NCI-H2196 treated with DMSO at 0.1 percent for 48 hours (cell line): Measurements from ENCODE around the gene LARGE1.

Source experiments
- DNase-seq: peaks from one replicate; lab custom pipeline; 2025; ENCODE audit not compliant: unreplicated experiment; lab: John Stamatoyannopoulos, UW

Gene LARGE1

GRCh38 chr22:33451866-33452469, 468.3 kb downstream of the LARGE1 start:
- no peak for DNase-seq

GRCh38 chr22:33450756-33451155, 469.5 kb downstream of the LARGE1 start:
- no peak for DNase-seq

- DNase-seq = no peak
These were observed 472.5 kb downstream of the LARGE1 start for GRCh38 chr22:33447733-33448132.

DNA sequence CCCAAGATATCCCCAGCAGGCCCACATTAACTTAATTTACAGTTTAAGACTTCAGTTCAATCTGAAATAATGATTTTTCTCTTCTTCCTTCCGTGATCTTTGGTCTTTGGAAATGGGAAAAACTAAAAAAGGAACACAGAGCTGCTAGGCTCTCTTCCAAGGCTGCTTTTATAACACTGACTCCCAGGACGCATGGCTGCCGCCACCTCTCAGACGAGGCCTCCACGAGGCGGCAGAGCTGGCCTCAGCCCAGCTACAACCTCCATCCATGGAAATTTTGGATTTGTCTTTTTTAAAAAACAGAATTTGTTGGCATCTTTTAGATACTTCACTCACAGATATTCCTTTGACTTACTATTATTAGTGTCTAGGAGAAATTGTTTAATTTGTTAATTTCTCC, 476.6 kb downstream of the LARGE1 start:
- DNase-seq = no peak

DNA sequence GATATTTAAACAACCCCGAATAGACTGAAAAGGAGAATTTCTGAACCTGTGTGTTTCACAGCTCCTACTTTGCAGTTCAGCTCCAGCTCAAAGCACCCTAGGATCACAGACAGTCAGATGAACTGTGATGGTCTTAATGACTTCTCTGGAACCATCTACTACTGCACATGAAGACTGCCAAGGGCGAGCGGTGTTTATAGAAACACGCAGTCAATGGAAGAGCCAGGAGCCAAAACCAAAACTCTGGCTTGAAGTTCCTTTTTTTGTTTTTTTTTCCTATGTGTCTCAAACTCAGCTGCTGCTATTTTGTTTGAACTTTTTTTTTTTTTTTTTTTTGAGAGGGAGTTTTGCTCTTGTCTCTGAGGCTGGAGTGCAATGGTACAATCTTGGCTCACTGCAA, 479.5 kb downstream of the LARGE1 start:
- DNase-seq = no peak

DNA sequence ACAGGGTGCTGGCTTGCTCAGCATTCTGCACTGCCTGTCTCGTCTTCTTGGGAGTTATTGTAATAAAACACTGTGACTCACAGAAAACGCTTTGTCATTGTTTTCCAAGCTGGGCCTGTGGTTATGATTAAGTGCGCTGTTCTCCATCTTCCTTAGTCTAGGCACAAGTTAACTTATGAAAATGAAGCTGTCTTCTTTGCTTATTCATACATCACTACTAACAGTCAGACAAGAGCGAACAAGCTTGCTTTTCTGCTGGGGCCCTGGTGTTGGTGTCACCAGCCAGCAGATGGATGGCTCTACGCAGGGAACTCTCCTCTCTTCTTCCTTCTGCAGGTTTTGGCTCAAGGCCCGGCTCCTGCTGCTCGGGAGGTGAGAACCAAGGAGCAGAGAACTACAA, 482.0 kb downstream of the LARGE1 start:
- DNase-seq = no peak

GRCh38 chr22:33431300-33431699, 489.0 kb downstream of the LARGE1 start:
- DNase-seq = no peak

DNA sequence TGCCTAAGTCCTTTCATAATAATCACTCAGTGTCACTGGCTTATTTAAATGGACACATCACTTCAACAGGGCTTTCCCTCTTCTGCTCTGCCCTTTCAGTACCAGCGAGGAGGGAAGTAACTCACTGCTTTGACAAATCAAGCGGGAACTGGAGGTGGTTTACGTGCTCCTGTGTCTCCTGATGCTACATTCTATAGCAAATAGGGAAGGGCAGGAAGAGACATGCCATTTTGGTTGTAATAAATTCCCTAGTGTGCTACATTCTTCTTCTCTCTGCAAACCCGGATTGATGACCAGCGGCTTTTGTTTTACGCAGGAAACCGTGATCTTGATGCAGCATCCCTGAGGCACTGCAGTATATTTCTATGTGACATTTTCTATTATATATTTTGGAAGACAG, 491.0 kb downstream of the LARGE1 start:
- DNase-seq = no peak

DNA sequence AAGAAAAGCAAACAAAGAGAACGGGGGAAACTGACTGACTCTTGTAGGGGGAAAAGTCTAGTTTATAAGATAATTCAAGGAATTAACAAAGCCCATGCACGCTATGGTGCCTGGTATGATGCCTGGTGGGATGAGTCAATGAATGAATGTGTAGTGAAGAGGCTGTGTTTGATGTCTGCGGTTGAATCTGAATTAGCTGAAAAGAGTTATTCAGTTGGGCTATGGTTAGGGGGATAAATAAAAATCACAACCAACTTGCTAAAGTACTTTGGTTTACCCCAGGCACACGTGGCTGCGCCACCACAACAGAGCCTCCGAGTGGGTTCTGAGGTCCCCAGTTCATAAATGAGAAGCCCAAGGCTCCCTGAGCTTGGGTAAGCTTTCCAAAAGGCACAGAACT, 492.8 kb downstream of the LARGE1 start:
- DNase-seq = no peak

DNA sequence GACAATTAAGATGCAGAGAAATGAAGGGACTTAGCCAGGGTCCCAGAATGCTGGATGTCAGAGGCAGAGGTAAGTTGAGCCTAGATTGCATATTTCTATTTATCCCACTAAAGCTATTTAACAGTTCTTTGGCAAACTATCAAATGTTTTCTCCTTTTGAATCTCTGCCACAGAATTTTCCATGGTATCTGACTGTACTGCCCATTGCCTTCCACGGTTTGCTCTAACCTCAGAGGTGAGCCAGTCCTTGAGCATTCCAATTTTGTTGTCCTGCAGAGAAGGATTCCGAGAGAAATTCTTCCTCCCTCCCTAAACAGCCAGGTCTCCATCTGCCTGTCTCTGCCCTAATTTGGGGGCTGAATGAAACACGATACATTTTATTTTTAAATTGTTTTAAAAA, 493.8 kb downstream of the LARGE1 start:
- DNase-seq = no peak

GRCh38 chr22:33421859-33422258, 498.4 kb downstream of the LARGE1 start:
- no peak for DNase-seq

DNA sequence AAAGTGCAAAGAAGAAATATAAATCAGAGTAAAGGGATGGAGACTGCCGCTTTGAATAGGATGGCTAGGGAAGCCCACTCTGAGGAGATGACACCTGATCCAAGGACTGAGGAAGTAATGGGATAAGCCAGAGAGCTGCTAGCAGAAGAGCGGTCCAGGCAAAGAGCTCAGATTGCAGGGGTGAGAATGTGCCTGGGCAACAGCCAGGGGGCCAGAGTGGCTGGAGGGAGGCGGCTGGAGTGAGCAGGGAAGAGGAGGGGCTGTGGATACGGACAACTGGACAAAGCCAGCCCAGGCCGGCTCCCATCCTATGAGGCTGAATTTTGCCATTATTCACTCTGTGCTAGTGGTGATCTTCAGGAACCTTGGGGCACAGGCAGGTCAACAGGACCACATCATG, 501.8 kb downstream of the LARGE1 start:
- DNase-seq = no peak

GRCh38 chr22:33415401-33415800, 504.9 kb downstream of the LARGE1 start:
- DNase-seq = no peak

DNA sequence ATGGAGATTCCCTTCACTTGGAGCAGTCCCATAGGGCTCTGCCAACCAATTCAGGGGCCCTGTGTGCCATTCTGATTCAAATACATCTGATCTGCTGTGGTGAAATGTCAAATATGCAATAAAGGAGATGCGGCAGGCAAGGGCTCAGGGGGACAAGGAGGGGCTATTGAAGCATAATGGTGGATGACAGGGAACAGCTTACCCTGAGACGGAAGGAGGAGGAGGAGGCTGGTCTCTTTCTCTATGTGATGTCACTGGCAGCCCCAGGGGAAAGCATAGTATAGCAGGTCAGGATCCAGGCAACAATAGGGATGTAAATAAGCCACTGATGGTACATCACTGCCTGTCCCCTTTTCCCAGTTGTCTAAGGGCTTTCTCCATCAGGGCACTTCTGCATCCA, 511.2 kb downstream of the LARGE1 start:
- no peak for DNase-seq

GRCh38 chr22:33405194-33405593, 515.1 kb downstream of the LARGE1 start:
- no peak for DNase-seq

DNA sequence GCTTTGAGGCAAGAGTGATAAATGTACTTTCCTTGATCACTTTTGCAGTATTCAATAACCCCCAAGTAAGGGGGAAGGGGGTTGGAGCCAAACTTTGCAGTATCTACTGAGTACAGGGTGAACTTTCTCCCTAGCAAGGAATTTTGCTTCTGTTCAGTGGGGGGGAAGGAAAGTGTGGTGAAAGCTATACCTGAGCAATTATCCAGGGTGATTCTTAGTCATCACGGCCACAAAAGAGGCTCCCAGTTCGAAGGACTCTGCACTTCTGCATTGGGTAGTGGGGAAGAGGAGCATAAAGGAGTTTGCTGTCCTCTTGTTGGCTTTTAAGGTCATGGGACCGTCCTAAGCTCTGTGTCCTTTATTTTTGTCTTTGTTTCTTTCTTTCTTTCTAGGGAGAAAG, 515.6 kb downstream of the LARGE1 start:
- DNase-seq = no peak

DNA sequence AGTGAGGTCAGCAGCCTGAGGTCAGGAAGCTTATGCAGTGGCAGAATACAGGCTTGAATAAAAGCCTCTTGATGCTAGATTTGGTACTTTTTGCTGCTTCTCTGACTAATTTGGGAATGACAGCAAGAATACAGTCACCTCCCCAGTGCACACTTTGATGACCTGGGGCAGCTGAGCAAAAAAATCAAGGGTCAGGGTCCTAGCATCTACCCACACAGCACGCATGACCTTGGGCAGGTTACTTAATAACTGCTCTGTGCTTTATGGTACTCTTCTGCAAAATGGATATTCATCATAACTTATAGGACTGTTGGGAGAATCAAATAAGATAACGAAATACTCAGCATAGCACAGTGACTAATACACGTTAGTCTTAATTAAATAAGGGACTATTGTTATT, 518.0 kb downstream of the LARGE1 start:
- no peak for DNase-seq

DNA sequence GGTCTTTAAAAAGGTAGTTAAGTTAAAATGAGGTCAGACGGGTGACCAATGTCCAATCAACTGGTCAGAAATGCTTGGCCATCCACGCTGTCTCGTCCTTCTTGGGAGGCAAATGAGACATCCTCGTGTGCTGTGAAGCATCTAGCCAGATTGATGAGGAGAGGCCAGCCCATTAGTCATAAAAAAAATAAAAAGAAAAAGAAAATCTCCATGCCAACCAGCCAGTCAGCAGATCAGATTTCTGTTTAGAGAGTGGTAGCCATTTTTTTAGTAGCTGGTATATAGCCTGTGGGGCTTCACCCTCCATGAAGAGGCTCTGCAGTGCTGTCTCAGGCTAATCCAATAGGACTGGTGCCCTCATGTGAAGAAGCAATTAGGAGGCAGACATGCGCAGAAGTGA, 519.0 kb downstream of the LARGE1 start:
- DNase-seq = no peak

DNA sequence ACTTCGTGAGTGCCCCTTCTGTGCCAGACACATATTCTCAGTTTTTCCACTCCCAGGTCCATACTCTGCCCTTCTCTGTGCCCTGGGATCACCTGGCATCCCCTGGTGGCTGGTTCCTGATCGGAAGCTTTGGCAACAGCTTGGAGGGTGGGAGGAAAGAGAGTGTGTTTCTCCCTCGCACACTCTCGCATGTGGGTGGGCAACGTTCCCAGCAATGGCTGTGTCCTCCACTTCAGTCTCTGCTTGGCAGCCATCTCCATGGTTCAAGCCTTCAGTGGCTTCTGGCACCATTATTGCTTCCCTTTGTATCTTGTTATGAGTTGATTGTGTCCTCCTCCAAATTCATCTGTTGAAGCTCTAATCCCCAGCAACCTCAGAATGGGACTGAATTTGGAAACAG, 519.4 kb downstream of the LARGE1 start:
- DNase-seq = no peak

- no peak for DNase-seq
These were observed 520.0 kb downstream of the LARGE1 start for GRCh38 chr22:33400061-33400840.

GRCh38 chr22:33397381-33397907, 522.8 kb downstream of the LARGE1 start:
- DNase-seq = no peak

DNA sequence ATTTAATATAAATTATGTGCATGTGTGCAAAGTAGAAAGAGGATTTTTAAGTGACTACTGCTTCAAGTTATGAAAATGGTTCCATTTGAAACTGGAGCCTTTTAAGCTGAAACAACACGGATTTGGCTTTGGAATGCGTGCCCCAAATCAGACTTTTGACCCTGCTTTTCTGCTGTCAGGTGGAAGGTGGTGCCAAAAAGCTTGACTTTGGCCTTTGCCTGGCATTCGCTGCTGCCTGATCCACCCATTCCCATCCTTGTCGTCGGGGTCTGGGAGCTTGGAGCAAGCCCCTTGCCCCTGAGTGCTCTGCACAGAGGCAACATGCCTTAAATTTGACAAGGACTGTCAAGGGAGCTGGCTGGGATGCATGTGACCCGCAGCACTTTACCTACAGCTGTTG, 526.8 kb downstream of the LARGE1 start:
- no peak for DNase-seq

DNA sequence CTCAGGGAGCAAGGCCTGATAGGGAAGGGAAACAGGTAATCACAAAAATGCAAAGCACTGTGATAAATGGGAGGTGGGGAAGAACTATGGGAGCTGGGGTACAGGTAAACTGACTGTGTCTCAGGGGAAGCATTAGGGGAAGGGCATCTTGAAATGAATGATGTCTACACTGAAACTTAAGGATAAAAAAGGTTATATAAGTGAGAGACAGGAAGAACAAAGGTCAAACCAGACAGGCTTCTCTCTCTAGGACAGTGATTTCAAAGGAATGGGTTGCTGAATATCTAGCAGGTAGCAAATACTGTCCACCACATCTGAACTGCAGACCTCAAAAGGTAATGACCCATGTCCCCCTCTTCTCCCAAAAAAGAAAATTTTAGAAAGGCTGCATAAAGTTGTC, 529.0 kb downstream of the LARGE1 start:
- DNase-seq = no peak
